HepG2 (cell line): ENCODE results near the gene UST. TPM values are rescaled to one million over a fixed set of nuclear protein-coding genes. Genes with fewer than 3 reads are reported as not detected.

Source experiments
- CSRNP1 ChIP-seq: sonication (generic); formaldehyde crosslinking; IDR thresholded peaks from 2 replicates; pipeline ENCODE4 v1.8.1; 2023; ENCODE audit warnings: mild to moderate bottlenecking, missing genetic modification reagents
- DBP ChIP-seq: sonication (generic); formaldehyde crosslinking; IDR thresholded peaks from 2 replicates; pipeline ENCODE4 v1.4.0; 2020; ENCODE audit warnings: missing genetic modification reagents; ENCODE audit errors: not compliant biosample characterization
- PRDM4 ChIP-seq: sonication (generic); formaldehyde crosslinking; IDR thresholded peaks from 2 replicates; pipeline ENCODE4 v1.9.0; 2021; ENCODE audit warnings: missing genetic modification reagents, borderline replicate concordance
- RELA ChIP-seq: sonication (generic); formaldehyde crosslinking; IDR thresholded peaks from 2 replicates; pipeline ENCODE4 v1.4.0; 2020; ENCODE audit warnings: missing genetic modification reagents
- SNAI1 ChIP-seq: sonication (generic); formaldehyde crosslinking; IDR thresholded peaks from 2 replicates; pipeline ENCODE4 v1.5.0; 2020; ENCODE audit warnings: mild to moderate bottlenecking, missing genetic modification reagents, borderline replicate concordance
- TARDBP ChIP-seq: sonication (generic); formaldehyde crosslinking; IDR thresholded peaks from 2 replicates; pipeline ENCODE4 v1.8.0; 2022; ENCODE audit warnings: mild to moderate bottlenecking, missing genetic modification reagents
- TRIM24 ChIP-seq: sonication (generic); formaldehyde crosslinking; IDR thresholded peaks from 2 replicates; pipeline ENCODE4 v1.8.0; 2022; ENCODE audit warnings: mild to moderate bottlenecking, missing genetic modification reagents
- ZBTB3 ChIP-seq: sonication (generic); formaldehyde crosslinking; IDR thresholded peaks from 2 replicates; pipeline ENCODE4 v1.4.0; 2020; ENCODE audit warnings: low read depth, mild to moderate bottlenecking, moderate library complexity, missing genetic modification reagents, borderline replicate concordance
- ZBTB33 ChIP-seq: sonication (generic); formaldehyde crosslinking; IDR thresholded peaks from 2 replicates; pipeline ENCODE4 v1.4.0; 2020; ENCODE audit warnings: missing genetic modification reagents
- ZBTB46 ChIP-seq: sonication (generic); formaldehyde crosslinking; IDR thresholded peaks from 2 replicates; pipeline ENCODE4 v1.4.0; 2020; ENCODE audit warnings: mild to moderate bottlenecking, missing genetic modification reagents, borderline replicate concordance
- ZNF333 ChIP-seq: sonication (generic); formaldehyde crosslinking; IDR thresholded peaks from 2 replicates; pipeline ENCODE4 v1.4.0; 2020; ENCODE audit warnings: mild to moderate bottlenecking, missing genetic modification reagents, borderline replicate concordance
- ZNF343 ChIP-seq: sonication (generic); formaldehyde crosslinking; IDR thresholded peaks from 2 replicates; pipeline ENCODE4 v1.4.0; 2020; ENCODE audit warnings: mild to moderate bottlenecking, missing genetic modification reagents
- ZNF770 ChIP-seq: sonication (generic); formaldehyde crosslinking; IDR thresholded peaks from 2 replicates; pipeline ENCODE4 v1.5.0; 2020; ENCODE audit warnings: mild to moderate bottlenecking, missing genetic modification reagents
- polyA plus RNA-seq, 8 experiments: library from polyadenylated mRNA; depleted of rRNA in 3 of 8; stranded (reverse) in 7 of 8; unstranded in 1 of 8; fragments of >200 nt; fragmentation: Illumina TruSeq in 4 of 8; extraction: Trizol in 4 of 8; gene quantifications; 2 replicates each; pipeline versions ENCODE4 v1.2.1 to v1.2.3, GENCODE V29; 2011 to 2016; ENCODE audit warnings: low read depth in 4 of 8, missing spikeins in 1 of 8, mixed read lengths in 1 of 8; ENCODE audit not compliant: insufficient read depth in 1 of 8
- total RNA-seq, 5 experiments: library from RNA; depleted of rRNA; stranded (reverse); fragments of >200 nt; fragmentation: Illumina TruSeq; extraction: Trizol; gene quantifications; 2 replicates each; pipeline ENCODE4 v1.2.3, GENCODE V29; 2016; ENCODE audit warnings: low read depth in 1 of 5
- TF ChIP-seq, protein P1 (sequence below): sonication (generic); formaldehyde crosslinking; IDR thresholded peaks from 2 replicates; pipeline ENCODE4 v1.8.0; 2022; ENCODE audit warnings: low read depth, missing genetic modification reagents

Gene UST
- total and polyA plus RNA-seq, 2 of the 13 experiments (the other 11 are each of a cell fraction or from before 2014, with no cell fraction given) = 0.27 TPM; not detected in 1

DNA sequence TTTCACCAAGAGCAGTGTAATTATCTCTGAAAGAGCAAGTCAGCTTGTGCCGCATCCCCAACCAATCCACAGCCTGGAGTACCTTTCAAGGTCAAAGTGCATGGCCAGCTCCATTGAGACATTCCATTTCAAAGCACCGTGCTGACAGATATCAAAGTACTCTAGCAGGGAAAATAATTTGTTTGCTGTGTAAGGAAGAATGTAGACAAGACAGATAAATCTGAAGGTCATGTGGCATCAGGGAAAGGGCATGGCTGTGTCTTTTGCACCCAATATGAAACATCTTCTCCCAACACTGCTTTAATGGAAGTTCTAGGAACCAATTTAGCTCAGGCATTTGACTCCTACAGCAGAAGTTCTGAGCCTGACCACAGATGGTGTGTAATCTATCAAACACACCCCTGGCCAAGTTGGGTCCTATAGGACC is 328.0 kb downstream of the UST start (continued):
- TF ChIP-seq RELA (CRISPR knock-in tag) (no peak), SNAI1 (CRISPR knock-in tag) (no peak), ZNF333 (no peak), ZBTB33 (CRISPR knock-in tag) (no peak), TRIM24 (no peak), PRDM4 (no peak), CSRNP1 (CRISPR knock-in tag) (no peak), ZNF770 (CRISPR knock-in tag) (no peak), TARDBP (CRISPR knock-in tag) (peak; percentile 77), ZBTB46 (no peak), DBP (no peak), ZBTB3 (CRISPR knock-in tag) (no peak), ZNF343 (CRISPR knock-in tag) (no peak)
- TF ChIP-seq, protein P1, sequence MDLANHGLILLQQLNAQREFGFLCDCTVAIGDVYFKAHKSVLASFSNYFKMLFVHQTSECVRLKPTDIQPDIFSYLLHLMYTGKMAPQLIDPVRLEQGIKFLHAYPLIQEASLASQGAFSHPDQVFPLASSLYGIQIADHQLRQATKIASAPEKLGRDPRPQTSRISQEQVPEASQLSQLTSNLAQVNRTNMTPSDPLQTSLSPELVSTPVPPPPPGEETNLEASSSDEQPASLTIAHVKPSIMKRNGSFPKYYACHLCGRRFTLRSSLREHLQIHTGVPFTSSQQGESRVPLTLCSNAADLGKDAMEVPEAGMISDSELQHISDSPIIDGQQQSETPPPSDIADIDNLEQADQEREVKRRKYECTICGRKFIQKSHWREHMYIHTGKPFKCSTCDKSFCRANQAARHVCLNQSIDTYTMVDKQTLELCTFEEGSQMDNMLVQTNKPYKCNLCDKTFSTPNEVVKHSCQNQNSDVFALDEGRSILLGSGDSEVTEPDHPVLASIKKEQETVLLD (CRISPR knock-in tag) = no peak
